GM18505 (cell line): Measurements from ENCODE around the gene KLHL2.
"Not testable (repeated sequence)": the region's sequence is repeated elsewhere in the genome, so short reads cannot be mapped to it uniquely, and the experiment has no call there.

Source experiments
- ATAC-seq: cut with Tn5 transposase; IDR thresholded peaks from one replicate; pipeline ENCODE4 v1.9.1; 2021; ENCODE audit not compliant: unreplicated experiment
- POLR2A ChIP-seq: IDR thresholded peaks from 4 replicates; pipeline ENCODE4 v1.6.1; 2011; ENCODE audit warnings: borderline replicate concordance; ENCODE audit not compliant: insufficient read depth, insufficient read length; ENCODE audit errors: extremely low read depth

KLHL2 gene

GRCh38 chr4:165207431-165208220 lies at the start of gene KLHL2:
Gene KLHL2 (plus strand): TSS chr4:165207561. CDS start chr4:165207877, 316 bp downstream.
- ATAC-seq = peak; percentile 91
- TF ChIP-seq POLR2A = peak; percentile 76

- no peak for TF ChIP-seq POLR2A
- ATAC-seq = no peak
Measured at GRCh38 chr4:165158762-165159161, 48.6 kb upstream of the KLHL2 start.

GRCh38 chr4:165164257-165164656 lies 43.1 kb upstream of the KLHL2 start:
- TF ChIP-seq POLR2A = no peak
- no peak for ATAC-seq

- not testable (repeated sequence) for ATAC-seq
Measured at GRCh38 chr4:165166872-165167271, 40.5 kb upstream of the KLHL2 start.

GRCh38 chr4:165167650-165168049 lies 39.7 kb upstream of the KLHL2 start:
- TF ChIP-seq POLR2A = no peak
- ATAC-seq = no peak

GRCh38 chr4:165170819-165171218 lies 36.5 kb upstream of the KLHL2 start:
- no peak for ATAC-seq
- TF ChIP-seq POLR2A = no peak

GRCh38 chr4:165175470-165175869 lies 31.9 kb upstream of the KLHL2 start:
- ATAC-seq = not testable (repeated sequence)

GRCh38 chr4:165175879-165176278 lies 31.5 kb upstream of the KLHL2 start:
- ATAC-seq = no peak
- no peak for TF ChIP-seq POLR2A

GRCh38 chr4:165177725-165178666 lies 29.4 kb upstream of the KLHL2 start:
- TF ChIP-seq POLR2A = no peak
- ATAC-seq = peak; percentile 63

GRCh38 chr4:165184220-165184619 lies 23.1 kb upstream of the KLHL2 start:
- no peak for ATAC-seq
- no peak for TF ChIP-seq POLR2A

GRCh38 chr4:165184998-165185397 lies 22.4 kb upstream of the KLHL2 start:
- ATAC-seq = not testable (repeated sequence)

GRCh38 chr4:165185448-165185847 lies 21.9 kb upstream of the KLHL2 start:
- no peak for ATAC-seq
- no peak for TF ChIP-seq POLR2A

GRCh38 chr4:165190591-165191347 lies 16.6 kb upstream of the KLHL2 start:
- TF ChIP-seq POLR2A = no peak
- ATAC-seq = no peak
